H1 (cell line): ENCODE data around the gene SYPL1. TPM values are rescaled to one million over a fixed set of nuclear protein-coding genes. Genes with fewer than 3 reads are reported as not detected.

ENCODE experiments used
- CTCF ChIA-PET: fragments of 300-600 bp; sonication (Branson Sonifier 250); formaldehyde crosslinking; loops from one replicate; lab custom pipeline; 2021; ENCODE audit not compliant: partially characterized antibody; lab: Charles Lee
- POLR2A ChIA-PET: fragments of 300-600 bp; sonication (Branson Sonifier 250); formaldehyde crosslinking; loops from one replicate; lab custom pipeline; 2021; ENCODE audit warnings: inconsistent platforms; ENCODE audit not compliant: partially characterized antibody; lab: Charles Lee
- DNase-seq, 2 experiments: peaks; one replicate each; pipeline versions ENCODE4 v3.0.0 to v3.0.0-alpha.2; 2010 to 2022; ENCODE audit warnings: low spot score in 2 of 2, low read depth in 1 of 2, mixed read lengths in 1 of 2
- FAIRE-seq: peaks from 2 replicates; lab custom pipeline; 2011; peaks lifted over from hg19 to GRCh38; lab: Jason Lieb, UNC
- H2AFZ ChIP-seq: 2 replicates; pipeline ENCODE4 v1.8.1; 2012; ENCODE audit warnings: low read length, inconsistent platforms
- H2AK5ac ChIP-seq: 2 replicates; pipeline ENCODE4 v1.6.1; 2013; ENCODE audit warnings: low read depth, low read length
- H2BK120ac ChIP-seq: replicated peaks from 2 replicates; pipeline ENCODE3; 2013; ENCODE audit warnings: low read depth, low read length, inconsistent platforms
- H2BK12ac ChIP-seq: 2 replicates; pipeline ENCODE4 v1.6.1; 2013; ENCODE audit warnings: low read depth, low read length
- H2BK15ac ChIP-seq: 2 replicates; pipeline ENCODE4 v1.6.1; 2013; ENCODE audit warnings: low read length
- H2BK20ac ChIP-seq: 2 replicates; pipeline ENCODE4 v1.6.1; 2013; ENCODE audit warnings: low read length
- H2BK5ac ChIP-seq: 2 replicates; pipeline ENCODE4 v1.6.1; 2013; ENCODE audit warnings: low read depth, low read length
- H3K14ac ChIP-seq: 2 replicates; pipeline ENCODE4 v1.6.1; 2013; ENCODE audit warnings: inconsistent platforms; ENCODE audit not compliant: insufficient read length
- H3K18ac ChIP-seq: 2 replicates; pipeline ENCODE4 v1.6.1; 2013; ENCODE audit warnings: low read length; ENCODE audit errors: extremely low read depth
- H3K23ac ChIP-seq: 2 replicates; pipeline ENCODE4 v1.6.1; 2013; ENCODE audit warnings: inconsistent platforms; ENCODE audit not compliant: insufficient read length
- H3K23me2 ChIP-seq: 2 replicates; pipeline ENCODE4 v1.6.1; 2013; ENCODE audit warnings: low read depth, low read length
- H3K27ac ChIP-seq: 2 replicates; pipeline ENCODE4 v1.6.1; 2011; ENCODE audit warnings: low read depth, low read length, inconsistent platforms
- H3K27me3 ChIP-seq, 4 experiments: replicated peaks in 1 of 4; 1 replicate in 1 of 4; 2 replicates in 3 of 4; pipeline versions ENCODE4 v1.6.1 to v1.8.1; 2011 to 2013; ENCODE audit warnings: low read length in 3 of 4, mild to moderate bottlenecking in 3 of 4, inconsistent platforms in 2 of 4, mixed read lengths in 2 of 4, moderate library complexity in 1 of 4; ENCODE audit not compliant: control insufficient read depth in 3 of 4, insufficient read depth in 3 of 4; ENCODE audit errors: extremely low read depth in 1 of 4
- H3K36me3 ChIP-seq, 4 experiments: 2 replicates each; pipeline versions ENCODE4 v1.6.1 to v1.8.1; 2011 to 2013; ENCODE audit warnings: mild to moderate bottlenecking in 4 of 4, low read length in 3 of 4, moderate library complexity in 2 of 4, control low read depth in 1 of 4, inconsistent platforms in 1 of 4; ENCODE audit not compliant: insufficient read depth in 4 of 4, control insufficient read depth in 2 of 4
- H3K4ac ChIP-seq: replicated peaks from 2 replicates; pipeline ENCODE3; 2013; ENCODE audit warnings: low read length, low read depth, mixed read lengths, inconsistent platforms; ENCODE audit not compliant: insufficient read length
- H3K4me1 ChIP-seq, 4 experiments: replicated peaks in 1 of 4; 1 replicate in 1 of 4; 2 replicates in 3 of 4; pipeline versions ENCODE4 v1.6.1 to v1.8.1; 2011 to 2013; ENCODE audit warnings: low read length in 3 of 4, inconsistent platforms in 2 of 4, mixed read lengths in 1 of 4; ENCODE audit not compliant: insufficient read depth in 4 of 4, control insufficient read depth in 3 of 4
- H3K4me2 ChIP-seq, 2 experiments: 2 replicates each; pipeline versions ENCODE4 v1.6.1 to v1.8.1; 2011 to 2013; ENCODE audit warnings: low read depth in 2 of 2, low read length in 2 of 2, control low read depth in 1 of 2, inconsistent platforms in 1 of 2, mild to moderate bottlenecking in 1 of 2; ENCODE audit not compliant: insufficient read depth in 1 of 2
- H3K4me3 ChIP-seq, 4 experiments: fragments of 200-600, 300-600 bp in 1 of 4; sonication (generic), shearing (Covaris generic), sonication (Bioruptor Twin) in 1 of 4; 2 replicates each; pipeline versions ENCODE4 v1.5.1 to v1.8.1; 2011 to 2016; ENCODE audit warnings: low read length in 4 of 4, low read depth in 3 of 4, control low read depth in 2 of 4, inconsistent platforms in 2 of 4, mild to moderate bottlenecking in 2 of 4, mixed read lengths in 1 of 4, moderate library complexity in 1 of 4; ENCODE audit not compliant: insufficient read depth in 2 of 4; ENCODE audit errors: extremely low read depth in 1 of 4
- H3K56ac ChIP-seq: replicated peaks from 2 replicates; pipeline ENCODE3; 2013; ENCODE audit warnings: low read depth, mild to moderate bottlenecking, mixed read lengths, low read length, inconsistent platforms; ENCODE audit not compliant: insufficient read length
- H3K79me1 ChIP-seq: 2 replicates; pipeline ENCODE4 v1.6.1; 2013; ENCODE audit warnings: low read depth, low read length, control low read depth
- H3K79me2 ChIP-seq, 2 experiments: 2 replicates each; pipeline versions ENCODE4 v1.6.1 to v1.8.1; 2012 to 2013; ENCODE audit warnings: low read length in 2 of 2, mild to moderate bottlenecking in 2 of 2, inconsistent platforms in 1 of 2; ENCODE audit not compliant: insufficient read depth in 2 of 2, control insufficient read depth in 1 of 2
- H3K9ac ChIP-seq, 4 experiments: replicated peaks in 1 of 4; 1 replicate in 1 of 4; 2 replicates in 3 of 4; pipeline versions ENCODE4 v1.6.1 to v1.8.1; 2011 to 2013; ENCODE audit warnings: low read depth in 3 of 4, low read length in 3 of 4, control low read depth in 2 of 4, mild to moderate bottlenecking in 2 of 4, moderate library complexity in 2 of 4, inconsistent platforms in 1 of 4; ENCODE audit errors: extremely low read depth in 1 of 4
- H3K9me3 ChIP-seq, 2 experiments: 2 replicates each; pipeline versions ENCODE4 v1.6.1 to v1.8.1; 2012 to 2013; ENCODE audit warnings: mild to moderate bottlenecking in 2 of 2, moderate library complexity in 2 of 2, control low read depth in 1 of 2, inconsistent platforms in 1 of 2, low read depth in 1 of 2, low read length in 1 of 2, mixed read lengths in 1 of 2; ENCODE audit not compliant: insufficient read depth in 2 of 2
- H4K20me1 ChIP-seq, 2 experiments: replicated peaks in 1 of 2; 2 replicates each; pipeline versions ENCODE3 to v1.8.1; 2011 to 2013; ENCODE audit warnings: inconsistent platforms in 2 of 2, low read length in 2 of 2, mild to moderate bottlenecking in 1 of 2; ENCODE audit not compliant: insufficient read depth in 2 of 2, control insufficient read depth in 1 of 2
- H4K5ac ChIP-seq: 2 replicates; pipeline ENCODE4 v1.6.1; 2013; ENCODE audit warnings: low read length, low read depth, mixed read lengths, inconsistent platforms; ENCODE audit not compliant: insufficient read length
- H4K8ac ChIP-seq: 2 replicates; pipeline ENCODE4 v1.8.0; 2013; ENCODE audit warnings: mild to moderate bottlenecking, moderate library complexity, low read length, inconsistent platforms; ENCODE audit not compliant: insufficient read depth; ENCODE audit errors: extremely low read depth
- H4K91ac ChIP-seq: replicated peaks from 2 replicates; pipeline ENCODE3; 2013; ENCODE audit warnings: low read length, mixed read lengths, inconsistent platforms; ENCODE audit not compliant: insufficient read length
- ASH2L ChIP-seq: fragments of 200-600, 300-600 bp; sonication (generic); IDR thresholded peaks from one replicate; pipeline ENCODE4 v1.7.1; 2017; ENCODE audit warnings: low read length
- CEBPB ChIP-seq: IDR thresholded peaks from 2 replicates; pipeline ENCODE4 v1.6.1; 2012; ENCODE audit warnings: low read depth, low read length
- EZH2 ChIP-seq: fragments of 200-600 bp; sonication (generic); IDR thresholded peaks from 2 replicates; pipeline ENCODE4 v1.7.1; 2012; ENCODE audit warnings: low read depth, mild to moderate bottlenecking, moderate library complexity, low read length, inconsistent platforms; ENCODE audit not compliant: severe bottlenecking
- GABPA ChIP-seq: IDR thresholded peaks from 2 replicates; pipeline ENCODE4 v1.6.1; 2011; ENCODE audit warnings: mild to moderate bottlenecking, low read length, moderate library complexity, borderline replicate concordance; ENCODE audit not compliant: insufficient read depth
- HDAC2 ChIP-seq, 2 experiments: fragments of 300-600 bp in 1 of 2; sonication (generic) in 1 of 2; IDR thresholded peaks; 2 replicates each; pipeline ENCODE4 v1.6.1; 2011 to 2012; ENCODE audit warnings: low read depth in 2 of 2, low read length in 2 of 2, mild to moderate bottlenecking in 2 of 2, moderate library complexity in 2 of 2, borderline replicate concordance in 1 of 2, inconsistent platforms in 1 of 2
- NANOG ChIP-seq: IDR thresholded peaks from 2 replicates; pipeline ENCODE4 v1.6.1; 2011; ENCODE audit warnings: low read length, low read depth, mild to moderate bottlenecking, inconsistent platforms; ENCODE audit not compliant: insufficient read depth, poor library complexity, severe bottlenecking
- TAF7 ChIP-seq: optimal IDR thresholded peaks from 2 replicates; pipeline ENCODE3; 2011; ENCODE audit warnings: low read depth, mild to moderate bottlenecking, inconsistent platforms, low read length, moderate library complexity, borderline replicate concordance
- YY1 ChIP-seq: IDR thresholded peaks from 2 replicates; pipeline ENCODE4 v1.6.1; 2011; ENCODE audit warnings: low read depth, mild to moderate bottlenecking, low read length
- polyA plus RNA-seq, 7 experiments: library from polyadenylated mRNA; depleted of rRNA in 3 of 7; stranded (reverse) in 5 of 7; unstranded in 2 of 7; fragments of >200 nt in 5 of 7; fragments of 200-250 nt in 2 of 7; gene quantifications; 1 replicate in 5 of 7; 2 replicates in 1 of 7; 4 replicates in 1 of 7; pipeline versions ENCODE4 v1.2.1 to v1.2.3, GENCODE V29; 2011 to 2013; ENCODE audit warnings: missing spikeins in 2 of 7, mixed read lengths in 2 of 7
- total RNA-seq: library from RNA; stranded (reverse); fragmentation: NEBNext Ultra II Directional; extraction: Animal tissue kit (Norgen Biotek cat#: 25700); gene quantifications from 2 replicates; pipeline ENCODE4 v1.2.1, GENCODE V29; 2021
- TF ChIP-seq, protein P1 (sequence below): IDR thresholded peaks from 2 replicates; pipeline ENCODE4 v1.6.1; 2011; ENCODE audit warnings: low read depth, mild to moderate bottlenecking, low read length; ENCODE audit not compliant: insufficient read depth
- TF ChIP-seq, protein P2 (sequence below): IDR thresholded peaks from 2 replicates; pipeline ENCODE4 v1.6.1; 2012; ENCODE audit warnings: low read length, inconsistent platforms
- TF ChIP-seq, protein P3 (sequence below): IDR thresholded peaks from 2 replicates; pipeline ENCODE4 v1.6.1; 2011; ENCODE audit warnings: low read length, improper control_type of control experiment

Gene SYPL1
- total and polyA plus RNA-seq, 2 of the 8 experiments (the other 6 are each of a cell fraction or from before 2014, with no cell fraction given), result 44.9 to 57.7 TPM

DNA sequence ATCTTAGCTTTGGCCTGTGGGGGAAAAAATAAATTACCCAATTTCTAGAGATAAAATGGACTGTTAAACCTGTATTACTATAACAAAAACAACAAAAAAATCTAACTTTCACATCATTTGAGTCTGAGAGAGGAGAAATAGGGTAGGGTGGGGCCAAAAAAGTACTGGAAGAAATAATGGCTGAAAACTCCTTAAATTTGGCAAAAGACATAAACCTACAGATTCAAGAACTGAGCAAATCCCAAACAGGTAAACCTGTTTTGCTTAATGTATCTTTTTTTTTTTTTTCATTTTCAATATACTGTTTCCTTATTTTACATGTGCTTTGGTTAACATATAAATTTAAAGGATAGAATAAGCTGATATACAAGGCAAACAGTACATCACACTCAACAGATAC is 27.1 kb downstream of the SYPL1 start:
- H3K4ac ChIP-seq, result no peak overlapping the region
- no peak overlapping the region for H2AK5ac ChIP-seq
- H3K56ac ChIP-seq, result no peak overlapping the region
- H3K4me1 ChIP-seq, result no peaks in the 10 kb centered on the region
- no peak overlapping the region for H2BK20ac ChIP-seq
- no peaks in the 10 kb centered on the region; a peak in 1 of 8 replicates for H3K36me3 ChIP-seq
- no peak overlapping the region for H4K8ac ChIP-seq
- H3K18ac ChIP-seq, result no peak overlapping the region
- DNase-seq (no peak), FAIRE-seq (no peak)
- no peak overlapping the region for H3K27ac ChIP-seq
- H2BK5ac ChIP-seq, result no peak overlapping the region
- no peak overlapping the region for H2BK15ac ChIP-seq
- no peak overlapping the region for H3K4me2 ChIP-seq
- ChIA-PET POLR2A (interaction anchor here (1.2 kb wide), 1 partner anchor 27 kb away, joined by 6 read pairs; the partner anchor contains the start of gene SYPL1), CTCF (interaction anchor here (0.7 to 2.9 kb wide), 8 partner anchors 11 to 428 kb away, joined by 3 to 13 read pairs (median 4); no protein-coding TSS in a partner anchor)
- no peak overlapping the region for H2BK120ac ChIP-seq
- H3K4me3 ChIP-seq, result no peak overlapping the region
- H3K14ac ChIP-seq, result no peak overlapping the region
- no peak overlapping the region for H4K91ac ChIP-seq
- H2AFZ ChIP-seq, result no peak overlapping the region
- H3K23ac ChIP-seq, result no peak overlapping the region
- no peaks in the 10 kb centered on the region for H3K27me3 ChIP-seq
- no peaks in the 10 kb centered on the region for H4K20me1 ChIP-seq
- H2BK12ac ChIP-seq, result no peak overlapping the region
- H4K5ac ChIP-seq, result no peak overlapping the region
- no peaks in the 10 kb centered on the region for H3K79me1 ChIP-seq
- H3K9ac ChIP-seq, result no peak overlapping the region
- no peaks in the 10 kb centered on the region for H3K9me3 ChIP-seq
- H3K79me2 ChIP-seq, result no peaks in the 10 kb centered on the region
- H3K23me2 ChIP-seq, result no peaks in the 10 kb centered on the region
- TF ChIP-seq YY1 (no peak), EZH2 (no peak), ASH2L (no peak), NANOG (no peak), HDAC2 (IDR thresholded peaks at IDR 0.05; ENCODE audit: borderline replicate concordance in 1 of 2, low read depth in 2 of 2, low read length in 2 of 2) (no peak), TAF7 (no peak), GABPA (no peak), CEBPB (no peak)
- TF ChIP-seq, protein P1, sequence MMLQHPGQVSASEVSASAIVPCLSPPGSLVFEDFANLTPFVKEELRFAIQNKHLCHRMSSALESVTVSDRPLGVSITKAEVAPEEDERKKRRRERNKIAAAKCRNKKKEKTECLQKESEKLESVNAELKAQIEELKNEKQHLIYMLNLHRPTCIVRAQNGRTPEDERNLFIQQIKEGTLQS, result no peak
- TF ChIP-seq, protein P2, sequence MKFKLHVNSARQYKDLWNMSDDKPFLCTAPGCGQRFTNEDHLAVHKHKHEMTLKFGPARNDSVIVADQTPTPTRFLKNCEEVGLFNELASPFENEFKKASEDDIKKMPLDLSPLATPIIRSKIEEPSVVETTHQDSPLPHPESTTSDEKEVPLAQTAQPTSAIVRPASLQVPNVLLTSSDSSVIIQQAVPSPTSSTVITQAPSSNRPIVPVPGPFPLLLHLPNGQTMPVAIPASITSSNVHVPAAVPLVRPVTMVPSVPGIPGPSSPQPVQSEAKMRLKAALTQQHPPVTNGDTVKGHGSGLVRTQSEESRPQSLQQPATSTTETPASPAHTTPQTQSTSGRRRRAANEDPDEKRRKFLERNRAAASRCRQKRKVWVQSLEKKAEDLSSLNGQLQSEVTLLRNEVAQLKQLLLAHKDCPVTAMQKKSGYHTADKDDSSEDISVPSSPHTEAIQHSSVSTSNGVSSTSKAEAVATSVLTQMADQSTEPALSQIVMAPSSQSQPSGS, result no peak
- TF ChIP-seq, protein P3, sequence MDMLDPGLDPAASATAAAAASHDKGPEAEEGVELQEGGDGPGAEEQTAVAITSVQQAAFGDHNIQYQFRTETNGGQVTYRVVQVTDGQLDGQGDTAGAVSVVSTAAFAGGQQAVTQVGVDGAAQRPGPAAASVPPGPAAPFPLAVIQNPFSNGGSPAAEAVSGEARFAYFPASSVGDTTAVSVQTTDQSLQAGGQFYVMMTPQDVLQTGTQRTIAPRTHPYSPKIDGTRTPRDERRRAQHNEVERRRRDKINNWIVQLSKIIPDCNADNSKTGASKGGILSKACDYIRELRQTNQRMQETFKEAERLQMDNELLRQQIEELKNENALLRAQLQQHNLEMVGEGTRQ, result no peak
